Suprapubic skin (tissue), 4 donors: Measurements from ENCODE around the gene PDE4D. TPM values are rescaled to one million over a fixed set of nuclear protein-coding genes. Genes with fewer than 3 reads are reported as not detected.

Experiments
- DNase-seq, 2 donors: peaks; one replicate each; pipeline ENCODE4 v3.0.0-alpha.2; 2019; ENCODE audit warnings: low spot score in 2 of 2
- H3K27ac ChIP-seq: fragments of 200-600 bp; sonication (generic); one replicate; pipeline ENCODE4 v1.5.1; 2019
- H3K27me3 ChIP-seq: fragments of 200-600 bp; sonication (generic); one replicate; pipeline ENCODE4 v1.5.1; 2019
- H3K36me3 ChIP-seq: fragments of 200-600 bp; sonication (generic); one replicate; pipeline ENCODE4 v1.5.1; 2019
- H3K4me1 ChIP-seq: fragments of 200-600 bp; sonication (generic); one replicate; pipeline ENCODE4 v1.5.1; 2019
- H3K4me3 ChIP-seq: fragments of 200-600 bp; sonication (generic); one replicate; pipeline ENCODE4 v1.5.1; 2019; ENCODE audit warnings: mild to moderate bottlenecking
- H3K9me3 ChIP-seq: fragments of 200-600 bp; sonication (generic); one replicate; pipeline ENCODE4 v1.5.1; 2019
- CTCF ChIP-seq, 2 donors: fragments of 200-600 bp in 1 of 2; fragments of 450-650 bp in 1 of 2; sonication (generic) in 1 of 2; IDR thresholded peaks; one replicate each; pipeline ENCODE4 v1.5.1; 2016 to 2019; ENCODE audit warnings: antibody characterized with exemption in 2 of 2, mild to moderate bottlenecking in 1 of 2, moderate library complexity in 1 of 2
- EP300 ChIP-seq: sonication (generic); formaldehyde crosslinking; IDR thresholded peaks from one replicate; pipeline ENCODE4 v1.6.1; 2017; ENCODE audit warnings: antibody characterized with exemption
- POLR2A ChIP-seq, 2 donors: fragments of 450-650 bp; IDR thresholded peaks; one replicate each; pipeline ENCODE4 v1.6.1; 2017; ENCODE audit warnings: antibody characterized with exemption in 2 of 2, mild to moderate bottlenecking in 2 of 2, moderate library complexity in 2 of 2
- POLR2AphosphoS5 ChIP-seq, 3 donors: sonication (generic); formaldehyde crosslinking; IDR thresholded peaks; one replicate each; pipeline ENCODE4 v1.6.1; 2017; ENCODE audit warnings: antibody characterized with exemption in 3 of 3
- WGBS: methylation state at CpG from one replicate; pipeline ENCODE4 v1.1.5; 2018; 5-methylcytosine and 5-hydroxymethylcytosine counted together
- total RNA-seq, 4 donors: library from RNA; depleted of rRNA; stranded (reverse); fragments of >200 nt; gene quantifications; one replicate each; pipeline ENCODE4 v1.1.0, GENCODE V29; 2016

PDE4D gene
- total RNA-seq, 4 donors from 2014 or later = 26.8 to 57.2 (median 29.9) TPM

- Histone ChIP-seq H3K27me3 (no peaks in the 10 kb centered on the region), H3K9me3 (no peaks in the 10 kb centered on the region), H3K4me1 (peaks cover 19% of the 10 kb centered on the region), H3K4me3 (peak overlapping the region; percentile 67), H3K36me3 (no peaks in the 10 kb centered on the region), H3K27ac (peak overlapping the region; percentile 69)
- TF ChIP-seq POLR2A (IDR thresholded peaks at IDR 0.05) (peak in 1 of 2 donors; percentile 55), POLR2AphosphoS5 (IDR thresholded peaks at IDR 0.05) (peak in 1 of 3 donors; percentile 18), CTCF (IDR thresholded peaks at IDR 0.05) (no peak)
- DNase-seq = peak; percentile 93 to 94
- WGBS = 2% methylated on average over 13 of the region's 87 CpGs
Measured at GRCh38 chr5:59039296-59040023, 854.1 kb downstream of the PDE4D start.

GRCh38 chr5:59038798-59039295, 854.7 kb downstream of the PDE4D start:
- Histone ChIP-seq H3K27ac (peak overlapping the region; percentile 69), H3K36me3 (no peaks in the 10 kb centered on the region), H3K4me3 (peak overlapping the region; percentile 67), H3K27me3 (no peaks in the 10 kb centered on the region), H3K9me3 (no peaks in the 10 kb centered on the region), H3K4me1 (peaks cover 19% of the 10 kb centered on the region)
- TF ChIP-seq POLR2A (IDR thresholded peaks at IDR 0.05) (no peak), POLR2AphosphoS5 (IDR thresholded peaks at IDR 0.05) (no peak), CTCF (IDR thresholded peaks at IDR 0.05) (no peak), EP300 (no peak)
- WGBS = 30% methylated on average over 10 of the region's 35 CpGs
- peak; percentile 59 to 85 for DNase-seq

- H3K36me3 ChIP-seq = no peaks in the 10 kb centered on the region
- H3K9me3 ChIP-seq = no peaks in the 10 kb centered on the region
- TF ChIP-seq CTCF (IDR thresholded peaks at IDR 0.05) (no peak), POLR2AphosphoS5 (IDR thresholded peaks at IDR 0.05) (no peak), POLR2A (IDR thresholded peaks at IDR 0.05) (no peak), EP300 (no peak)
- H3K4me1 ChIP-seq = peaks cover 19% of the 10 kb centered on the region
- no peak overlapping the region for H3K27ac ChIP-seq
- H3K4me3 ChIP-seq = peak overlapping the region; percentile 67
- no peaks in the 10 kb centered on the region for H3K27me3 ChIP-seq
- 71% methylated on average over 10 of the region's 10 CpGs for WGBS
- DNase-seq = no peak
Measured at GRCh38 chr5:59037941-59038797, 855.4 kb downstream of the PDE4D start.

- H3K9me3 ChIP-seq = no peaks in the 10 kb centered on the region
- TF ChIP-seq CTCF (IDR thresholded peaks at IDR 0.05) = no peak
- no peak for TF ChIP-seq POLR2AphosphoS5 (IDR thresholded peaks at IDR 0.05)
- TF ChIP-seq EP300 = no peak
- no peak for TF ChIP-seq POLR2A (IDR thresholded peaks at IDR 0.05)
- H3K36me3 ChIP-seq = no peaks in the 10 kb centered on the region
- WGBS = 90% methylated on average over 2 of the region's 2 CpGs
- DNase-seq = no peak
- H3K27ac ChIP-seq = no peak overlapping the region
- H3K4me3 ChIP-seq = peak overlapping the region; percentile 67
- H3K4me1 ChIP-seq = peaks cover 19% of the 10 kb centered on the region
- no peaks in the 10 kb centered on the region for H3K27me3 ChIP-seq
Measured at GRCh38 chr5:59037453-59037852, 856.1 kb downstream of the PDE4D start.

- WGBS = 83% methylated on average over 2 of the region's 2 CpGs
- H3K9me3 ChIP-seq = no peaks in the 10 kb centered on the region
- TF ChIP-seq EP300 (no peak), POLR2AphosphoS5 (IDR thresholded peaks at IDR 0.05) (no peak), CTCF (IDR thresholded peaks at IDR 0.05) (no peak), POLR2A (IDR thresholded peaks at IDR 0.05) (no peak)
- H3K36me3 ChIP-seq = no peaks in the 10 kb centered on the region
- H3K27ac ChIP-seq = no peak overlapping the region
- peaks cover 19% of the 10 kb centered on the region for H3K4me1 ChIP-seq
- no peaks in the 10 kb centered on the region for H3K27me3 ChIP-seq
- DNase-seq = no peak
- H3K4me3 ChIP-seq = peak overlapping the region; percentile 67
Measured at GRCh38 chr5:59037041-59037440, 856.5 kb downstream of the PDE4D start.
